Mucosa of descending colon (tissue), 3 donors: ENCODE results near the gene SLC66A2. TPM values are rescaled to one million over a fixed set of nuclear protein-coding genes. Genes with fewer than 3 reads are reported as not detected.

Experiments
- ATAC-seq: fragments of 200-7000 bp; cut with Tn5 transposase; one replicate; pipeline ENCODE4 v1.9.1; 2020; ENCODE audit warnings: mild to moderate bottlenecking, moderate library complexity
- DNase-seq, 3 donors: peaks; one replicate each; pipeline ENCODE4 v3.0.0-alpha.2; 2020
- H3K36me3 ChIP-seq: fragments of 200-600 bp; one replicate; pipeline ENCODE4 v1.8.0; 2021; ENCODE audit warnings: low read depth, mild to moderate bottlenecking
- H3K4me1 ChIP-seq: fragments of 200-600 bp; one replicate; pipeline ENCODE4 v1.8.0; 2021; ENCODE audit warnings: low read depth, mild to moderate bottlenecking
- H3K4me3 ChIP-seq: fragments of 200-600 bp; one replicate; pipeline ENCODE4 v1.8.0; 2021; ENCODE audit warnings: mild to moderate bottlenecking
- H3K9me3 ChIP-seq: fragments of 200-600 bp; one replicate; pipeline ENCODE4 v1.8.0; 2021; ENCODE audit warnings: mild to moderate bottlenecking
- intact Hi-C, 2 donors: fragments of 100-400 bp; cut with DNase I in 1 of 2; cut with micrococcal nuclease in 1 of 2; formaldehyde crosslinking; loops; one replicate each; pipeline versions ENCODE4 v1.11.0 to v1.11.1; 2022; cut with DNase I, micrococcal nuclease
- total RNA-seq, 3 donors: library from RNA; stranded (reverse); fragmentation: NEBNext Ultra II Directional in 2 of 3; extraction: Animal tissue kit (Norgen Biotek cat#: 25700) in 2 of 3; gene quantifications; one replicate each; pipeline versions ENCODE4 v1.2.1 to v1.2.4, GENCODE V29; 2021 to 2023
- TF ChIP-seq, protein P1 (sequence below): fragments of 200-600 bp; IDR thresholded peaks from one replicate; pipeline ENCODE4 v1.8.0; 2022; ENCODE audit warnings: antibody characterized with exemption, mild to moderate bottlenecking
- donor health status: DM: no; HTN: no; CAD: no; lungs with moderate emphysema.
- donor health status: DM: no; HTN: no; CAD: no.
- donor health status: DM: no; HTN: yes; CAD: no.

SLC66A2 gene
- total RNA-seq, 3 donors from 2014 or later = 54.5 to 90.1 (median 68.6) TPM

DNA sequence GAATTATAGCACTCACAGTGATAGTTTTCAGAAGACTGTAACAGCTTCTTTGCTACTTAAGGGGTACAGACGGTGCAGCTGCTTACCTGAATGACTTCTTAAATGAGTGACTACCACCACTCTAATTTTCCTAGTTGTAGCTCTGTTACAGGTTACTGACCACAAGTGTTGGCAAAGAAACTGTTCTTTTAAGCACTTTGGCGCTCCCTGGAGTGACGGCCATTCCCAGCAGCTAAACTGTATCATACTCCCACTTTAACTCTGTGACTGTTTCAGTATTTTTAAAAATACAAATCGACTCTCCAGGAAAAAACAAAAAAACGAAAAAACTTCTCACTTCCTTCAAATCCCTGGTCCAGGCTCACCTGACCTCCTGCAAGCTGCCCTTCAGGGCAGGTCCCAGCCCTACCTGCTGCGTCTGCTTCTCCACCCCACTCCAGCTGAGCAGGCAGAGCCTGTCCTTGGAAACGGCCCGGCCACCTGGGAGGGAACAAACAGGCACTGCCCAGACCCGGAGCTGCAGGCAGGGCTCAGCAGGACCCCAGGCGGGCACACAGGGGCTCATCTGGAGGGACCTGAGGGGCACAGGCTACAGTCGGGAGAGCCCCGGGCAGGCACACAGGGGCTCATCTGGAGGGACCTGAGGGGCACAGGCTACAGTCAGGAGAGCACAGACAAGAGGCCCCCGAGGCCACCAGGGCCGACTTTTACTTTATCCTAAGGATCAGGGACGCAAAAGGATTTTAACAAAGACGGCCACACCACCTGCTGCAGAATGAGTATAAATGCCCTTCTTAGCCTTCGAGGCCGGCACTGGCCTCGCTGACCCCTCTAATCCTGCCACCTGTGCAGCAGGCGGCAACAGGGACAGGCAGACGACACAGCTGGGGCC, 24.5 kb downstream of the SLC66A2 start:
- ATAC-seq (no peak), DNase-seq (peak in 2 of 3 donors; percentile 13 to 48)
- H3K9me3 ChIP-seq = peaks cover 21% of the 10 kb centered on the region
- no peaks in the 10 kb centered on the region for H3K4me1 ChIP-seq
- TF ChIP-seq, protein P1, sequence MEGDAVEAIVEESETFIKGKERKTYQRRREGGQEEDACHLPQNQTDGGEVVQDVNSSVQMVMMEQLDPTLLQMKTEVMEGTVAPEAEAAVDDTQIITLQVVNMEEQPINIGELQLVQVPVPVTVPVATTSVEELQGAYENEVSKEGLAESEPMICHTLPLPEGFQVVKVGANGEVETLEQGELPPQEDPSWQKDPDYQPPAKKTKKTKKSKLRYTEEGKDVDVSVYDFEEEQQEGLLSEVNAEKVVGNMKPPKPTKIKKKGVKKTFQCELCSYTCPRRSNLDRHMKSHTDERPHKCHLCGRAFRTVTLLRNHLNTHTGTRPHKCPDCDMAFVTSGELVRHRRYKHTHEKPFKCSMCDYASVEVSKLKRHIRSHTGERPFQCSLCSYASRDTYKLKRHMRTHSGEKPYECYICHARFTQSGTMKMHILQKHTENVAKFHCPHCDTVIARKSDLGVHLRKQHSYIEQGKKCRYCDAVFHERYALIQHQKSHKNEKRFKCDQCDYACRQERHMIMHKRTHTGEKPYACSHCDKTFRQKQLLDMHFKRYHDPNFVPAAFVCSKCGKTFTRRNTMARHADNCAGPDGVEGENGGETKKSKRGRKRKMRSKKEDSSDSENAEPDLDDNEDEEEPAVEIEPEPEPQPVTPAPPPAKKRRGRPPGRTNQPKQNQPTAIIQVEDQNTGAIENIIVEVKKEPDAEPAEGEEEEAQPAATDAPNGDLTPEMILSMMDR = no peak
- intact Hi-C loops = no loop called here
- no peak overlapping the region for H3K4me3 ChIP-seq
- no peaks in the 10 kb centered on the region for H3K36me3 ChIP-seq

DNA sequence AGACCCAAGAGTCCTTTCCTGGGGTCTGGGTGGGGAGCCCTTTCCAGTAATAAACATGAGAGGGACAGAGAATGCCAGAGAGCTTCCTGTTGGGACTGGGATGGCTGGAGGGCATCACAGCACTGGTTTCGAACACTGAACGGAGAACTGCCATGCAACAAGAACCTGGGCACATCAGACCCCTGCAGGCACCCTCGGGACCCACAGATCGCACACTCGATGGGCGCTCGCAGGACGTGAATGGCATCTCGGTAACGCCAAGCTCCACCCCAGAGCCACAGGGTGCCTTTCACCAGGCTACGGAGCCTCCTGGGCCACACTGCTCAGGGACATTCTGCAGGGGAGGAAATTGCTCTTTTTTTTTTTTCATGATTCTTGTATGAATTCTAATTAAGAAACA, 25.1 kb downstream of the SLC66A2 start:
- peak in 1 of 3 donors; percentile 19 for DNase-seq
- no peaks in the 10 kb centered on the region for H3K36me3 ChIP-seq
- TF ChIP-seq, protein P1 = no peak

DNA sequence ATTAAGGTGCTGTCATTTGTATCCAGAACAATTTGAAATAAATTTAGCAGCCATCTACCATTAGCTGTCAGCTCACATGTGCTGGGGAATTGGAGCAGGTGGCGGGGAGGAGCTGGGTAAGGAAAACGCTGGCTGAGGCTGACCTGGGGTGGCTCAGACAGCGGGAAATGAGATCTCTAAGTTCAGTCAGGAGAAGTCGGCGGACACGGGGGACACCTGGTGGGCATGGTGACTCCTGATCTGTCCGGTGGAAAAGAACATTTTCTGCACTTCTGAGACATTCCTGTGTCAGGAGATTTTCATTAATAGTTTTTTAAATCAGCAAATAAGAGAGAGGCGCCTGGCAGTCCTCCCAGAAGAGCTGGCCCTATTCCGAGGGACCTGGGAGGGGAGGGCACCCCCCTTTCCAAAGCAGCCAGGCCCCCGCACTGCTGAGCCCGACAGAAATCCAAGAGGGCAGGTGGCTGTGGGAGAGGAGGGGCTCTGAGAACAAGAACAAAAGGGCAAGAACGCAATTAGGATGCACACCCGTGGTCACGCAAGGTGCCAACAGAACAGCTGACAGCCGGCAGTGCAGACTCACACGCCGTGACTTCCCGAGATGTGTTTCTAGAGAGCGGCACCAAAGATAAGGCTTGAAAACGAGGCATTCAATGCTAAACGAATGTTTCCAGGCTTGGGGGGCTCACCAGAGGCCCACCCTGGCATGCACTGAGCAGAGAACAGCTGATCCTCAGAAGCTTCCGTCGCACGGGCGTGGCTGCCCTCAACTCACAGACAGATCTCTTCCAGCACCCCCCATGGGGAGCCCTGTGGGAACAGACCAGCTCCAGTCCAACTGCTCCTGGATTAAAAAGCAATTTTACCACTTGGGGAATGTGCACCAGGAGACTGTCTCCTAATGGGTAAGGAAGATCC, 26.4 kb downstream of the SLC66A2 start:
- DNase-seq (peak in 2 of 3 donors; percentile 12 to 22), ATAC-seq (no peak)
- no peaks in the 10 kb centered on the region for H3K4me1 ChIP-seq
- TF ChIP-seq, protein P1 = no peak
- intact Hi-C loops = no loop called here
- H3K36me3 ChIP-seq = no peaks in the 10 kb centered on the region
- H3K4me3 ChIP-seq = no peak overlapping the region
- H3K9me3 ChIP-seq = peaks cover 7% of the 10 kb centered on the region

More for the DNA sequence above, 25.1 kb downstream of the SLC66A2 start:
- intact Hi-C loops = no loop called here
- Histone ChIP-seq H3K4me3 (no peak overlapping the region), H3K4me1 (no peaks in the 10 kb centered on the region), H3K9me3 (peaks cover 16% of the 10 kb centered on the region)
- ATAC-seq = no peak

DNA sequence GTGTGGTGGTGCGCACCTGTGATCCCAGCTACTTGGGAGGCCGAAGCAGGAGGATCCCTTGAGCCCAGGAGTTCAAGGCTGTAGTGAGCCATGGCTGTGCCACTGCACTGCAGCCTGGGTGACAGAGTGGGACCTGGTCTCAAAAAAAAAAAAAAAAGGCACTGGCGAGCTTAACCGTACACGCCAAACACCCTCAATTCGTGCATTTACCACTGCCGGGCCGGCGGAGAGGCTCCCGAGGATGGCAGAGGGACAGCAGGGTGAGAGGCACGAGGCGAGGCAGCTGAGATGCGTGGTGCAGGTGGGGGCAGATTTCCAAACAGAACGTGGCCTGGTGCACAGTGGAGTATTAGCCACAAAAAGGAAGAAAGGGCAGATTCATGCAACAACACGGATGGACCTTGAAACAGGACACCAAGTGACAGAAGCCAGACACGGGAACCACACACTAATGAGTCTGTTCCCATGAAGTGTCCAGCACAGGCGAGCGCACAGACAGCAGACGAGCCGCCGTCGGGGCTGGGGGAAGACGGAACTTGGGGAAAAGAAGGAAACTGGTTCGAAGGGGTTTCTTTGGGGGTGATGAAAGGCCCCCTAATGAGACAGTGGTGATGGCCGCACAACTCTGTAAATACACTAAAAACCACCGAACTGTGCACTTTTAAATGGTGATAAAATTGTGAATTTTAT, 27.4 kb downstream of the SLC66A2 start:
- no peaks in the 10 kb centered on the region for H3K36me3 ChIP-seq
- intact Hi-C loops = no loop called here
- DNase-seq (peak in 2 of 3 donors; percentile 19 to 20), ATAC-seq (no peak)
- H3K4me3 ChIP-seq = no peak overlapping the region
- no peaks in the 10 kb centered on the region for H3K9me3 ChIP-seq
- H3K4me1 ChIP-seq = no peaks in the 10 kb centered on the region
- TF ChIP-seq, protein P1 = no peak

DNA sequence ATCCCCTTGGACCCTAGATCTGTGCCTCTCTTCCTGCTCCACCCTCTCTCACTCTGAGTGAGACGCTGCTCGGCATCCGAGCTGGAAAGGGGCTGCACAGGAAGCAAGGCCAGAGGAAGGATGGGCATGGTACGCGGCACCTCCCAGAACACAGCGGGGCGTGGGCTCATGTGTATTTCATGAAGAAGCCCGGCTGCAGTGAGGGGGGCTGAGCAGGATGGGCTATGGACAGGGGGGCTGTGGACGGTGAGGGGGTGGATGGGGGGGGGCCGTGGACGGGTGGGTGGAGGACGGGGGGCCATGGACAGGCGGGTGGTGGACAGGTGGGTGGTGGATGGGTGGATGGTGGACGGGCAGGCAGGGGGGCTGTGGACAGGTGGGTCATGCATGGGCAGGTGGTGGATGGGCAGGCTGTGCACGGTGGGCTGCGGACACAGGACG, 28.5 kb downstream of the SLC66A2 start:
- H3K4me1 ChIP-seq = no peaks in the 10 kb centered on the region

More for the DNA sequence above, 28.5 kb downstream of the SLC66A2 start:
- no peak for ATAC-seq
- TF ChIP-seq, protein P1 = no peak
- H3K4me3 ChIP-seq = no peak overlapping the region
- intact Hi-C loops = no loop called here
- no peaks in the 10 kb centered on the region for H3K9me3 ChIP-seq
- DNase-seq = peak in 2 of 3 donors; percentile 13 to 33
- H3K36me3 ChIP-seq = peaks cover 7% of the 10 kb centered on the region
